Lower leg skin (tissue), 3 donors: ENCODE measurements around the gene GKN2.

Experiments
- CTCF ChIP-seq, 3 donors: fragments of 450-650 bp; IDR thresholded peaks; one replicate each; pipeline ENCODE4 v1.5.1; 2016; ENCODE audit warnings: antibody characterized with exemption in 3 of 3, mild to moderate bottlenecking in 3 of 3, moderate library complexity in 2 of 3
- POLR2A ChIP-seq, 2 donors: fragments of 450-650 bp; IDR thresholded peaks; one replicate each; pipeline ENCODE4 v1.6.1; 2016 to 2017; ENCODE audit warnings: antibody characterized with exemption in 2 of 2, mild to moderate bottlenecking in 1 of 2, moderate library complexity in 1 of 2

GRCh38 chr2:68971591-68972231, 19.0 kb upstream of the GKN2 start:
- TF ChIP-seq POLR2A (IDR thresholded peaks at IDR 0.05) (no peak), CTCF (IDR thresholded peaks at IDR 0.05) (no peak)
